SK-N-DZ (cell line): ENCODE results near the gene ARL14EPL.
"Not testable (repeated sequence)": the region's sequence is repeated elsewhere in the genome, so short reads cannot be mapped to it uniquely, and the experiment has no call there.

Source experiments
- DNase-seq: peaks from one replicate; pipeline ENCODE4 v3.0.0-alpha.2; 2015; ENCODE audit warnings: low spot score

The ARL14EPL gene

GRCh38 chr5:116046261-116046660 lies 14.0 kb downstream of the ARL14EPL start:
- DNase-seq: no peak

GRCh38 chr5:116046823-116047222 lies 14.6 kb downstream of the ARL14EPL start:
- DNase-seq: no peak

- DNase-seq: no peak
Observed at GRCh38 chr5:116058346-116058936, 26.2 kb downstream of the ARL14EPL start.

- no peak for DNase-seq
Observed at GRCh38 chr5:116062352-116062751, 30.1 kb downstream of the ARL14EPL start.

GRCh38 chr5:116063950-116064349 lies 31.7 kb downstream of the ARL14EPL start:
- DNase-seq: no peak

GRCh38 chr5:116068028-116068632 lies 35.9 kb downstream of the ARL14EPL start:
- peak; percentile 46 for DNase-seq

DNA sequence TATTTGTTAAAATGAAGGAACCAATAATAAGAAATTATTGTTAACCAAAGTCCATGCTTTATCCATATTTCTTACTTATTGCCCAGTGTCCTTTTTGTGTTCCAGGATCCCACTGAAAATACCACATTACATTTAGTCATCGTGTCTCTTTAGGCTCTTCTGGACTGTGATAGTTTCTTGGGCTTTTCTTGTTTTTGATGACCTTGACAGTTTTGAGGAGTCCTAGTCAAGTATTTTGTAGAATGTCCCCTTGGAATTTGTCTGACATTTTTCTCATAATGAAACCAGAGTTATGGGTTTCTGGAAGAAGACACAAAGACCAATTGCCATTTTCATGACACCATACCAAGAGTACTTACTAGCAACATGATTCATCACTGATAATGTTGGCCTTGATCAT lies 38.9 kb downstream of the ARL14EPL start:
- no peak for DNase-seq

GRCh38 chr5:116075191-116075831 lies 43.0 kb downstream of the ARL14EPL start:
- DNase-seq: peak; percentile 27

- no peak for DNase-seq
Observed at GRCh38 chr5:116076496-116076895, 44.2 kb downstream of the ARL14EPL start.

- no peak for DNase-seq
Observed at GRCh38 chr5:116078199-116078598, 45.9 kb downstream of the ARL14EPL start.

DNA sequence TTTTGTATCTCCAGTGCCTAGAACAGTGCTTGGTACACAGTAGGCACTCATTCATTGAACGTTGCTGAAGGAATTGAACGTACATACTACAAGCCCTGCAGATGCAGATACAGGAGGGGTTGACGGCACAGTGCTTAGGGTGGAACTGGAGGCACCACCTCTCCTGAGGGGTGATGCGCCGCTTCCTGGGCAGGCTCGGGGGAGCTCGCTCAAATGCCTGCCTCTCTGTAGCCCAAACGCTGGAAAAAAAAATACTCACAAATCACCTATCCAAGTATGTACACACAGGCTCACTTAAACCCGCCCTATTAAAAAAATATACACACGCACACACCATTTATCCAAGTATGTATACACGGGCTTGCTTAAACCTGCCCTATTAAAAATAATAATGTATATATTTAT lies 52.0 kb downstream of the ARL14EPL start:
- DNase-seq: peak; percentile 31

DNA sequence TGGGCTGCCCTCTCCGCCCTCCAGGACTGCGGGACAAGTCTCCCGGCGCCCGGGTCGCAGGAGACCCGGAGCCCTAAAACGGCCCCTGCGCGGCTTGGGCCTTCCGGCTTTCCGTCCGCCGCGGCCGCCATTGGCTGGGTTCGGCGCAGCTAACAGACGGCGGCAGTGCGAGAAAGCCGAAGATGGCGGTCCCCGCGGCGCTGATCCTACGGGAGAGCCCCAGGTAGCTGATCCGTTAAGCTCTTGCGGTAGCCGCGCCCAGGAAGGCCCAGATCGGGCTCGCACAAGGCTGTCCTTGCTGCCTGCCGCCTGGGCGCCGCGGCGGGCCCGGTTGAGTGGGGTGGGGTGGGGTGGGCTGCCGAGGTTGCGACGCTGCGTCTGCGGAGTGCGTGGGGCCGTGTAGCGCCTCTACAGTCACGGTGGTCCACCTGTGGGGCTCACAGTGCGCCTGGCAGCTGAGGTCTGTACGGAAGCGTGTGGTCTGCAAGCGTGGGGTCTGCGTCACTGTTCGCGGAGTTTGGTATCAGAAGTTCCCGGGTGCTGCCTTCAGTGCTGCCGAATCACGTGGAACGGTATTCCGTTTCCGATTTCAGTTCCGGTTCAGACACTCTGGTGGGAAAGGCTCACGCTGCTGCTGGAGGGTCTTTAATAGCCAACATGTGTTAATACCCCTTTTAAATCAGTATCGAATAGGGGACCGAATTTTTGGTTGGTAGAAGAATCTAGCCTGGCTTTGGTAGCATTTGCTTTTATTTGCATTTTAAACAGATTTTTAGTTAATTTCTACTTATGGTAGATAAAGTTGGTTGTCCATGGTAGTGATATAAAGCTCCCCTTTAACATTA lies 52.8 kb downstream of the ARL14EPL start, which contains the start of gene COMMD10:
Gene COMMD10 (plus strand): TSS at position 155 of the 845 bp plus-strand sequence.
- DNase-seq: peak; percentile 82

GRCh38 chr5:116086309-116086708 lies 54.0 kb downstream of the ARL14EPL start:
- DNase-seq: not testable (repeated sequence)

- no peak for DNase-seq
Observed at GRCh38 chr5:116088062-116088461, 55.8 kb downstream of the ARL14EPL start.

DNA sequence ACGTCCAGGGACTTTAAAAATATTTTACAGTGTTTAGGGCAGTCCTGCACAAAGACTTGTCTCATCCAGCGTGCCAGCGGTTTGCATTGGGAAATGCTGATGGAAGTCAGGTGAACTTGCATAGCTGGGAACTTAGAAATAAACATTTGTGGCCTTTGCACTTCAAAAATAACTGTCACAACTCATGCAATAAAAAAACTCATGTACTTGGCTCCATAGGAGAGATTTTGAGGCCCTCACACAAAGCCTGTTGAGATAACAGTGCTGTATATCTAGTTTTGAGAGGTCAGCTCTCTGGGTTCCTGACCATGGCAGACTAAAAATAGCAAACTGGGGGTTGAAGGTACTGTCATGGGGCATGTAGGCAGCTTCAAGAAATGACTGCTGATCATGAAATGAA lies 58.0 kb downstream of the ARL14EPL start:
- DNase-seq: no peak

- no peak for DNase-seq
Observed at GRCh38 chr5:116091416-116091815, 59.1 kb downstream of the ARL14EPL start.

DNA sequence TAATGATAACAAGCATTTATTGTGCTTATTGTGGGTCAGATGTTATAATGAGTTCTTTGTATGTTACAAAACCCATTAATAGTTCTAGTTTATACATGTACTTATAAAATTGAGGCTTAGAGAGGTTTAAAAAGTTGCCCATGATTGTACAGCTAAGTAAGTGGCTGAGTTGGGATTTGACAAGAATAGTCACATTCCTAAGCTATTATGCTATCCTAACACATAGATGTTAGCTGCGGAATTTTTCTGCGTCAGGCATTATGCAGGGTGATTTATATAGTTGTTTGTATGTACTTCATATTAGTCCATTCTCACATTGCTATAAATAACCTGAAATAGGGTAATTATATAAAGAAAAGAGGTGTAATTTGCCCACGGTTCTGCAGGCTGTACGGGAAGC lies 65.0 kb downstream of the ARL14EPL start:
- DNase-seq: no peak

DNA sequence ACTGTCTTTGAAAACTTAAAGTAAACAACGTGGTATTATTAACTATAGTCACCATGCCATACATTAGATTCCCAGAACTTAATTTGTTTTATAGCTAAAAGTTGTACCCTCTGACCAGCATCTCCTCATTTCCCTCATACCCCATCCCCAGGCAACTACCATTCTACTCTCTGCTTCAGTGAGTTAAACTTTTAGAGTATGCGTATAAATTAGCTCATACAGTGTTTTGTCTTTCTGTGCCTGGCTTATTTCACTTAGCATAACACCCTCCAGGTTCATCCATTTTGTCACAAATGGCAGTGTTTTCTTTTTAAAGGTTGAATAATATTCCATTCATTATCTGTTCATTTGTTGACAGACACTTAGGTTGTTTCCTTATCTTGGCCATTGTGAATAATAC lies 66.7 kb downstream of the ARL14EPL start:
- no peak for DNase-seq

DNA sequence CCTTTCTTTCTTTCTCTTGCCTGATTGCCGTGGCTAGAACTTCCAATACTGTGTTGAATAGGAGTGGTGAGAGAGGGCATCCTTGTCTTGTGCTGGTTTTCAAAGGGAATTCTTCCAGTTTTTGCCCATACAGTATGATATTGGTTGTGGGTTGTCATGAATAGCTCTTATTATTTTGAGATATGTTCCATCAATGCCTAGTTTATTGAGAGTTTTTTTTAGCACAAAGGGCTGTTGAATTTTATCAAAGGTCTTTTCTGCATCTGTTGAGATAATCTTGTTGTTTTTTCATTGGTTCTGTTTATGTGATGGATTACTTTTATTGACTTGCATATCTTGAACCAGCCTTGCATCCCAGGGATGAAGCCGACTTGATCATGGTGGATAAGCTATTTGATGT lies 72.7 kb downstream of the ARL14EPL start:
- not testable (repeated sequence) for DNase-seq
